Measurements from ENCODE around the gene TXN. TPM values are rescaled to one million over a fixed set of nuclear protein-coding genes. Genes with fewer than 3 reads are reported as not detected.

Gene TXN
- total RNA-seq, 1 donor from 2014 or later, result 156 TPM

- Mint-ChIP-seq H3K9me3 (ENCODE audit: unreplicated experiment) (no peaks in the 10 kb centered on the region), H3K36me3 (ENCODE audit: low read depth, unreplicated experiment) (no peaks in the 10 kb centered on the region), H3K27me3 (ENCODE audit: unreplicated experiment) (peaks cover 2% of the 10 kb centered on the region), H3K27ac (ENCODE audit: unreplicated experiment) (no peak overlapping the region), H3K4me3 (ENCODE audit: unreplicated experiment) (no peak overlapping the region), H3K4me1 (ENCODE audit: unreplicated experiment) (peaks cover 2% of the 10 kb centered on the region)
- peak; percentile 95 for TF ChIP-seq CTCF (IDR thresholded peaks at IDR 0.05; ENCODE audit: unreplicated experiment)
- DNase-seq (ENCODE audit: low spot score), result no peak
Measured at GRCh38 chr9:110217656-110218099, 38.6 kb downstream of the TXN start.

GRCh38 chr9:110214586-110215355 lies 41.5 kb downstream of the TXN start:
- Mint-ChIP-seq H3K36me3 (ENCODE audit: low read depth, unreplicated experiment) (peaks cover 4% of the 10 kb centered on the region), H3K4me3 (ENCODE audit: unreplicated experiment) (no peak overlapping the region), H3K27ac (ENCODE audit: unreplicated experiment) (no peak overlapping the region), H3K4me1 (ENCODE audit: unreplicated experiment) (peaks cover 2% of the 10 kb centered on the region), H3K27me3 (ENCODE audit: unreplicated experiment) (no peaks in the 10 kb centered on the region), H3K9me3 (ENCODE audit: unreplicated experiment) (no peaks in the 10 kb centered on the region)
- DNase-seq (ENCODE audit: low spot score), result no peak
- no peak for TF ChIP-seq CTCF (IDR thresholded peaks at IDR 0.05; ENCODE audit: unreplicated experiment)

- Mint-ChIP-seq H3K4me3 (ENCODE audit: unreplicated experiment) (no peak overlapping the region), H3K9me3 (ENCODE audit: unreplicated experiment) (no peaks in the 10 kb centered on the region), H3K36me3 (ENCODE audit: low read depth, unreplicated experiment) (peaks cover 4% of the 10 kb centered on the region), H3K27ac (ENCODE audit: unreplicated experiment) (no peak overlapping the region), H3K27me3 (ENCODE audit: unreplicated experiment) (no peaks in the 10 kb centered on the region), H3K4me1 (ENCODE audit: unreplicated experiment) (peaks cover 2% of the 10 kb centered on the region)
- TF ChIP-seq CTCF (IDR thresholded peaks at IDR 0.05; ENCODE audit: unreplicated experiment), result no peak
- DNase-seq (ENCODE audit: low spot score), result no peak
Measured at GRCh38 chr9:110214090-110214489, 42.2 kb downstream of the TXN start.

- no peaks in the 10 kb centered on the region for H3K27me3 Mint-ChIP-seq (ENCODE audit: unreplicated experiment)
Measured at GRCh38 chr9:110213413-110214044, 42.8 kb downstream of the TXN start.

More at GRCh38 chr9:110213413-110214044, 42.8 kb downstream of the TXN start:
- Mint-ChIP-seq H3K9me3 (ENCODE audit: unreplicated experiment) (no peaks in the 10 kb centered on the region), H3K4me1 (ENCODE audit: unreplicated experiment) (peaks cover 2% of the 10 kb centered on the region), H3K27ac (ENCODE audit: unreplicated experiment) (no peak overlapping the region), H3K36me3 (ENCODE audit: low read depth, unreplicated experiment) (peaks cover 4% of the 10 kb centered on the region), H3K4me3 (ENCODE audit: unreplicated experiment) (no peak overlapping the region)
- no peak for DNase-seq (ENCODE audit: low spot score)
- TF ChIP-seq CTCF (IDR thresholded peaks at IDR 0.05; ENCODE audit: unreplicated experiment), result no peak
